Endothelial cell of umbilical vein (primary cell): ENCODE measurements around the gene MORF4L1. TPM values are rescaled to one million over a fixed set of nuclear protein-coding genes. Genes with fewer than 3 reads are reported as not detected.

Source experiments
- BruUV-seq: library from RNA; stranded (reverse); fragments of 400-500 nt; replicated peaks from 2 replicates; lab custom pipeline; 2021; lab: Mats Ljungman, UMichigan
- CTCF ChIA-PET: fragments of 300-600, 350-600 bp; sonication (Branson Sonifier 250); formaldehyde crosslinking; loops from one replicate; lab custom pipeline; 2021; ENCODE audit warnings: antibody characterized with exemption, inconsistent platforms; lab: Charles Lee
- POLR2A ChIA-PET: fragments of 300-600, 350-600 bp; sonication (Branson Sonifier 250); formaldehyde crosslinking; loops from one replicate; lab custom pipeline; 2021; ENCODE audit warnings: antibody characterized with exemption, inconsistent platforms; lab: Charles Lee
- DNase-seq: peaks from one replicate; pipeline ENCODE4 v3.0.0-alpha.2; 2011; ENCODE audit warnings: low read depth, low spot score
- FAIRE-seq: peaks from 2 replicates; lab custom pipeline; 2011; peaks lifted over from hg19 to GRCh38; lab: Jason Lieb, UNC
- H2AFZ ChIP-seq: 2 replicates; pipeline ENCODE4 v1.6.0; 2012; ENCODE audit warnings: low read depth, low read length, control low read depth, inconsistent platforms
- H3K27ac ChIP-seq: 2 replicates; pipeline ENCODE4 v1.5.1; 2011; ENCODE audit warnings: low read depth, mild to moderate bottlenecking, control low read depth, low read length, moderate library complexity; ENCODE audit not compliant: insufficient read depth
- H3K27me3 ChIP-seq, 2 experiments: 2 replicates each; pipeline versions ENCODE4 v1.6.0 to v1.6.1; 2011; ENCODE audit warnings: low read length in 2 of 2, mixed read lengths in 1 of 2; ENCODE audit not compliant: control insufficient read depth in 2 of 2, insufficient read depth in 2 of 2
- H3K36me3 ChIP-seq, 2 experiments: 2 replicates in 1 of 2; 3 replicates in 1 of 2; pipeline ENCODE4 v1.5.1; 2011; ENCODE audit warnings: low read length in 2 of 2, mild to moderate bottlenecking in 1 of 2, moderate library complexity in 1 of 2; ENCODE audit not compliant: control insufficient read depth in 2 of 2, insufficient read depth in 2 of 2; ENCODE audit errors: extremely low read depth in 1 of 2
- H3K4me1 ChIP-seq: 3 replicates; pipeline ENCODE4 v1.5.1; 2011; ENCODE audit warnings: mild to moderate bottlenecking, low read length; ENCODE audit not compliant: control insufficient read depth, insufficient read depth; ENCODE audit errors: extremely low read depth
- H3K4me2 ChIP-seq: 2 replicates; pipeline ENCODE4 v1.6.1; 2011; ENCODE audit warnings: low read length, control low read depth, mixed read lengths; ENCODE audit not compliant: insufficient read depth
- H3K4me3 ChIP-seq, 3 experiments: fragments of 200-600 bp in 1 of 3; sonication (generic), shearing (Covaris generic) in 1 of 3; replicated peaks in 1 of 3; 2 replicates each; pipeline ENCODE4 v1.5.1; 2011 to 2016; ENCODE audit warnings: control low read depth in 3 of 3, low read length in 3 of 3, mild to moderate bottlenecking in 2 of 3, inconsistent platforms in 1 of 3, low read depth in 1 of 3, moderate library complexity in 1 of 3; ENCODE audit not compliant: insufficient read depth in 1 of 3
- H3K79me2 ChIP-seq: 2 replicates; pipeline ENCODE4 v1.6.0; 2012; ENCODE audit warnings: low read length, inconsistent platforms; ENCODE audit not compliant: control insufficient read depth, insufficient read depth
- H3K9ac ChIP-seq: replicated peaks from 2 replicates; pipeline ENCODE3; 2011; ENCODE audit warnings: low read length, control low read depth; ENCODE audit not compliant: insufficient read depth; ENCODE audit errors: extremely low read depth
- H3K9me1 ChIP-seq: replicated peaks from 3 replicates; pipeline ENCODE4 v1.6.0; 2011; ENCODE audit warnings: mild to moderate bottlenecking, low read length; ENCODE audit not compliant: control insufficient read depth, insufficient read depth; ENCODE audit errors: extremely low read depth
- H3K9me3 ChIP-seq: replicated peaks from 2 replicates; pipeline ENCODE4 v1.5.1; 2012; ENCODE audit warnings: low read length, inconsistent platforms; ENCODE audit not compliant: control insufficient read depth, insufficient read depth
- H4K20me1 ChIP-seq: replicated peaks from 2 replicates; pipeline ENCODE3; 2011; ENCODE audit warnings: mild to moderate bottlenecking, low read length; ENCODE audit not compliant: control insufficient read depth, insufficient read depth; ENCODE audit errors: extremely low read depth
- CTCF ChIP-seq, 2 donors: IDR thresholded peaks; 1 replicate in 1 of 2; 2 replicates in 1 of 2; pipeline ENCODE4 v1.5.1; 2011; ENCODE audit warnings: low read length in 2 of 2, mild to moderate bottlenecking in 2 of 2, moderate library complexity in 2 of 2, control low read depth in 1 of 2, inconsistent platforms in 1 of 2, low read depth in 1 of 2; ENCODE audit not compliant: insufficient read depth in 1 of 2; ENCODE audit errors: extremely low read depth in 1 of 2
- EZH2 ChIP-seq: IDR thresholded peaks from 2 replicates; pipeline ENCODE4 v1.6.1; 2012; ENCODE audit warnings: borderline replicate concordance, low read depth, mild to moderate bottlenecking, moderate library complexity, low read length, inconsistent platforms; ENCODE audit not compliant: severe bottlenecking
- FOS ChIP-seq: IDR thresholded peaks from 2 replicates; pipeline ENCODE4 v1.6.1; 2011; ENCODE audit warnings: mild to moderate bottlenecking, low read length, moderate library complexity, borderline replicate concordance; ENCODE audit not compliant: insufficient read depth
- GATA2 ChIP-seq: IDR thresholded peaks from 2 replicates; pipeline ENCODE4 v1.7.0; 2011; ENCODE audit warnings: low read depth, mild to moderate bottlenecking, moderate library complexity, mixed read lengths, low read length; ENCODE audit not compliant: insufficient read length, insufficient read depth
- JUN ChIP-seq: IDR thresholded peaks from 2 replicates; pipeline ENCODE4 v1.6.1; 2011; ENCODE audit warnings: borderline replicate concordance, low read depth; ENCODE audit not compliant: insufficient read length, insufficient read depth
- MYC ChIP-seq: IDR thresholded peaks from one replicate; pipeline ENCODE4 v1.6.1; 2011; ENCODE audit warnings: mild to moderate bottlenecking, low read depth, low read length
- POLR2A ChIP-seq: IDR thresholded peaks from 2 replicates; pipeline ENCODE4 v1.6.1; 2012; ENCODE audit warnings: low read depth, mild to moderate bottlenecking, control low read depth, low read length
- POLR2AphosphoS5 ChIP-seq: IDR thresholded peaks from 2 replicates; pipeline ENCODE4 v1.6.1; 2012; ENCODE audit warnings: low read depth, mild to moderate bottlenecking, control low read depth, low read length, moderate library complexity; ENCODE audit not compliant: insufficient read depth
- dilution Hi-C: fragments of 300-500 bp; cut with MboI; formaldehyde crosslinking; loops from one replicate; pipeline ENCODE4 v1.15.0; 2019; ENCODE audit warnings: low sequenced_read_pairs; ENCODE audit not compliant: extremely low pct_ligation_motif_present
- intact Hi-C: fragments of 100-400 bp; cut with micrococcal nuclease; formaldehyde crosslinking; loops from one replicate; pipeline ENCODE4 v1.10.0; 2022
- polyA plus RNA-seq, 4 experiments: library from polyadenylated mRNA; depleted of rRNA in 3 of 4; stranded (reverse) in 3 of 4; unstranded in 1 of 4; fragments of >200 nt; gene quantifications; 2 replicates each; pipeline versions ENCODE4 v1.2.1 to v1.2.3, GENCODE V29; 2011 to 2012; ENCODE audit warnings: missing spikeins in 1 of 4
- total RNA-seq: library from RNA; stranded (reverse); gene quantifications from 2 replicates; pipeline ENCODE4 v1.2.3, GENCODE V29; 2021
- TF ChIP-seq, protein P1 (sequence below): IDR thresholded peaks from 2 replicates; pipeline ENCODE4 v1.6.1; 2011; ENCODE audit not compliant: insufficient read depth, insufficient read length

MORF4L1 gene
- total and polyA plus RNA-seq, 2 donors (not counting 3 experiments of a cell fraction or from before 2014, with no cell fraction given): 164 to 404 TPM

DNA sequence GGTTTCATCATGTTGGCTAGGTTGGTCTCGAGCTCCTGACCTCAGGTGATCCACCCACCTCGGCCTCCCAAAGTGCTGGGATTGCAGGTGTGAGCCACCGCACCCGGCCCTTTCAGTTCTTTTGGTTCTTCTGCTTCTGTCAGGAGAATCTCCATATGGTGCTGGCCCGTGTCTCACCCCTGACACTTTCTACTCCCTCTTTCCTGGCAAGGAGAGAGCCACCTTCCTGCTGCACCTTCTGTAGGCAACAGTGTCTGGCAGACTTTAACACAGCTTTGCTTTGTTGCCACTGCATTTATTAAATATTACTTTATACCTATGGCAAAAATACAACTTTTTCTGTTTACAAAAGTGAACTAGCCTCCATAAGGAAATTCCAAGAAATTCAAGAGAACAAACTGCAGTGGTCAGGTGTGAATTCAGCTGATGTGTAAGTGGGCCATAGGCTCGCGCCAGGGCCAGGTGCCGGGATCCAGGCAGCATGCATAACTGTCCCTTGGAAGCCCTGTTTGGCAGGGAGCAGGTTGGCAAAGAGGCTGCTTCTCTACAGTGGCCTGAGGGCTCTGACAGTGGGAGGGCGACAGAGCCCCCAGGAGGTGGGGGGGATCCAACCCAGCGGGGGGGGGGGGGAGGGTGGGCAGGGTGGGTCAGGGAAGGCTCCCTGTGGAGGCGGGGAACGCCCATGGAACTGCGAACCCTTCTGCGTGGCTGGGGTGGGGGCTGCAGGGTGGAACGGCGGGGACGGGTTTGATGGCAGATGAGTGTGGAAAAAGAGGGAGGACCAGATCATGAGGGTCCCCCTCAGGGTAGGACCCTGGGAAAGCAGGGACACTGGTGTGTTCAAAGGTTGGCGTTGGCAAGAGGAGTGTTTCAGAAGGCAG, 51.0 kb downstream of the MORF4L1 start:
- BruUV-seq: no TSS peak
- Histone ChIP-seq H3K27me3 (no peaks in the 10 kb centered on the region), H3K4me3 (no peak overlapping the region), H3K9ac (no peak overlapping the region), H3K9me3 (no peaks in the 10 kb centered on the region), H3K36me3 (peaks cover 12 to 20% of the 10 kb centered on the region in 2 experiments), H2AFZ (no peak overlapping the region), H4K20me1 (no peaks in the 10 kb centered on the region), H3K9me1 (no peaks in the 10 kb centered on the region), H3K79me2 (no peaks in the 10 kb centered on the region), H3K4me1 (no peaks in the 10 kb centered on the region), H3K4me2 (no peak overlapping the region), H3K27ac (no peak overlapping the region)
- TF ChIP-seq GATA2 (no peak), FOS (no peak), CTCF (IDR thresholded peaks at IDR 0.05; ENCODE audit: extremely low read depth in 1 of 2, insufficient read depth in 1 of 2, low read depth in 1 of 2, low read length in 2 of 2) (no peak), POLR2AphosphoS5 (no peak), JUN (no peak), POLR2A (no peak), EZH2 (no peak), MYC (no peak)
- TF ChIP-seq, protein P1, sequence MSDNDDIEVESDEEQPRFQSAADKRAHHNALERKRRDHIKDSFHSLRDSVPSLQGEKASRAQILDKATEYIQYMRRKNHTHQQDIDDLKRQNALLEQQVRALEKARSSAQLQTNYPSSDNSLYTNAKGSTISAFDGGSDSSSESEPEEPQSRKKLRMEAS: no peak
- dilution Hi-C loops (no loop called here), intact Hi-C loops (no loop called here)
- FAIRE-seq: no peak
- POLR2A ChIA-PET: no interaction called here
- CTCF ChIA-PET: interaction anchor here (1.0 to 1.9 kb wide), 3 partner anchors 9 to 261 kb away, joined by 3 to 6 read pairs (median 4); no protein-coding TSS in a partner anchor
- DNase-seq: no peak
